Trophoblast cell (in vitro differentiated cells and primary cell): ENCODE results near the gene FAM24B.

Source experiments
- DNase-seq, 2 donors: peaks; one replicate each; pipeline ENCODE4 v3.0.0-alpha.2; 2016
- H2AFZ ChIP-seq: 2 replicates; pipeline ENCODE4 v1.6.1; 2013; ENCODE audit warnings: low read length, moderate library complexity, mild to moderate bottlenecking; ENCODE audit not compliant: insufficient read depth, poor library complexity
- H2AK5ac ChIP-seq: 2 replicates; pipeline ENCODE4 v1.6.1; 2013; ENCODE audit warnings: mild to moderate bottlenecking, low read length
- H2BK120ac ChIP-seq: 2 replicates; pipeline ENCODE4 v1.6.1; 2013; ENCODE audit warnings: low read length, mild to moderate bottlenecking, moderate library complexity; ENCODE audit not compliant: insufficient read depth, poor library complexity
- H2BK12ac ChIP-seq: 2 replicates; pipeline ENCODE4 v1.6.1; 2013; ENCODE audit warnings: mild to moderate bottlenecking, low read length, moderate library complexity
- H2BK5ac ChIP-seq: 2 replicates; pipeline ENCODE4 v1.6.1; 2013; ENCODE audit warnings: low read length, low read depth, moderate library complexity, mild to moderate bottlenecking; ENCODE audit not compliant: poor library complexity
- H3K14ac ChIP-seq: 2 replicates; pipeline ENCODE4 v1.6.1; 2013; ENCODE audit warnings: mild to moderate bottlenecking, low read length
- H3K18ac ChIP-seq: 2 replicates; pipeline ENCODE4 v1.6.1; 2013; ENCODE audit warnings: mild to moderate bottlenecking, low read length
- H3K23ac ChIP-seq: 2 replicates; pipeline ENCODE4 v1.6.1; 2013; ENCODE audit warnings: low read length
- H3K27ac ChIP-seq: 2 replicates; pipeline ENCODE4 v1.5.1; 2013; ENCODE audit warnings: low read depth, mild to moderate bottlenecking, inconsistent platforms, low read length, moderate library complexity
- H3K27me3 ChIP-seq: 2 replicates; pipeline ENCODE4 v1.6.1; 2013; ENCODE audit warnings: inconsistent platforms, mild to moderate bottlenecking, low read length, moderate library complexity; ENCODE audit not compliant: insufficient read depth
- H3K36me3 ChIP-seq, 2 experiments: 1 replicate in 1 of 2; 2 replicates in 1 of 2; pipeline ENCODE4 v1.6.1; 2013; ENCODE audit warnings: low read length in 2 of 2, mild to moderate bottlenecking in 2 of 2, moderate library complexity in 1 of 2; ENCODE audit not compliant: insufficient read depth in 2 of 2, control insufficient read depth in 1 of 2
- H3K4ac ChIP-seq: 2 replicates; pipeline ENCODE4 v1.6.1; 2013; ENCODE audit warnings: low read depth, mild to moderate bottlenecking, low read length, moderate library complexity
- H3K4me1 ChIP-seq, 2 experiments: 1 replicate in 1 of 2; 2 replicates in 1 of 2; pipeline ENCODE4 v1.6.1; 2013; ENCODE audit warnings: low read length in 2 of 2, mild to moderate bottlenecking in 2 of 2, moderate library complexity in 1 of 2; ENCODE audit not compliant: insufficient read depth in 2 of 2, control insufficient read depth in 1 of 2
- H3K4me2 ChIP-seq: 2 replicates; pipeline ENCODE4 v1.6.1; 2013; ENCODE audit warnings: inconsistent platforms, mild to moderate bottlenecking, low read length, moderate library complexity
- H3K4me3 ChIP-seq: 2 replicates; pipeline ENCODE4 v1.5.1; 2013; ENCODE audit warnings: mild to moderate bottlenecking, low read depth, low read length, inconsistent platforms
- H3K79me1 ChIP-seq: one replicate; pipeline ENCODE4 v1.6.1; 2013; ENCODE audit warnings: low read length
- H3K79me2 ChIP-seq: 2 replicates; pipeline ENCODE4 v1.6.1; 2013; ENCODE audit warnings: low read length, mild to moderate bottlenecking; ENCODE audit not compliant: control insufficient read depth, insufficient read depth, poor library complexity
- H3K9ac ChIP-seq: 2 replicates; pipeline ENCODE4 v1.6.1; 2013; ENCODE audit warnings: mild to moderate bottlenecking, low read length
- H3K9me3 ChIP-seq: 2 replicates; pipeline ENCODE4 v1.6.1; 2013; ENCODE audit warnings: low read depth, mild to moderate bottlenecking, control low read depth, inconsistent platforms, low read length; ENCODE audit not compliant: insufficient read depth
- H4K12ac ChIP-seq: 2 replicates; pipeline ENCODE4 v1.6.1; 2013; ENCODE audit warnings: low read depth, mild to moderate bottlenecking, low read length, moderate library complexity
- H4K8ac ChIP-seq: 2 replicates; pipeline ENCODE4 v1.6.1; 2013; ENCODE audit warnings: low read depth, mild to moderate bottlenecking, low read length, moderate library complexity
- H4K91ac ChIP-seq: one replicate; pipeline ENCODE4 v1.6.1; 2013; ENCODE audit warnings: low read depth, mild to moderate bottlenecking, low read length, moderate library complexity
- WGBS: extraction: QIAGEN DNeasy Blood & Tissue Kit; methylation state at CpG from one replicate; pipeline ENCODE4 v1.1.7; 2013; ENCODE audit warnings: missing lambda C conversion rate; ENCODE audit not compliant: insufficient read length, insufficient coverage; ENCODE audit errors: extremely low coverage; 5-methylcytosine and 5-hydroxymethylcytosine counted together

FAM24B gene

GRCh38 chr10:122830273-122830964 is 49.0 kb downstream of the FAM24B start:
- no peak overlapping the region for H4K8ac ChIP-seq
- H3K27ac ChIP-seq, result no peak overlapping the region
- no CpG with 5 or more reads among the region's 7 CpGs for WGBS

DNA sequence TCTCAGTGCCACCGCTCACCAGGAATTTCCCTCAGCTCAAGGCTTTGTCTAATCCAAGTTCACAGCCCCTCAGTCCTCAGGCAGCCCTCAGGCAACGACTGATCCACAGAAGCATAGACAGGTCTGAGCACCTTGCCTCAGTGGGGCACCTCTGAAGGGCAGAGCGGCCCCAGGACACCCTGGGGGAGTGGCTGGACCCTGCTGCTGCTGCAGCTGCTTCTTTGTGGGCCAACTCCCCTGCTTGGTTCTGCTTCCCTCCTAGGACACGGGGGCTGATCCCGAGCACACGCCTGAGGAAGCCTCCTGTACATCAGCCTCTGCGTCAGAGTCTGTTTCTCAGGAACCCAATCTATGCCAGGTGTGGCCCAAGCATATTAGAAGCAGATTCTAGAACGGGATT is 49.9 kb downstream of the FAM24B start:
- no peak overlapping the region for H3K27ac ChIP-seq

More at GRCh38 chr10:122830273-122830964, 49.0 kb downstream of the FAM24B start:
- H3K36me3 ChIP-seq, result no peaks in the 10 kb centered on the region
- H4K91ac ChIP-seq, result no peak overlapping the region
- no peak overlapping the region for H3K4ac ChIP-seq
- no peak overlapping the region for H3K4me2 ChIP-seq
- H3K4me3 ChIP-seq, result no peak overlapping the region
- H3K23ac ChIP-seq, result no peak overlapping the region
- no peaks in the 10 kb centered on the region for H3K27me3 ChIP-seq
- no peak overlapping the region for H3K18ac ChIP-seq
- no peak overlapping the region for H3K14ac ChIP-seq
- no peak overlapping the region for H2AFZ ChIP-seq
- no peaks in the 10 kb centered on the region for H3K79me2 ChIP-seq
- DNase-seq, result no peak
- H3K79me1 ChIP-seq, result no peaks in the 10 kb centered on the region
- H3K4me1 ChIP-seq, result no peaks in the 10 kb centered on the region
- H2BK120ac ChIP-seq, result no peak overlapping the region
- no peak overlapping the region for H2AK5ac ChIP-seq
- H4K12ac ChIP-seq, result no peak overlapping the region
- H2BK12ac ChIP-seq, result no peak overlapping the region
- no peaks in the 10 kb centered on the region for H3K9me3 ChIP-seq
- H3K9ac ChIP-seq, result no peak overlapping the region
- no peak overlapping the region for H2BK5ac ChIP-seq

GRCh38 chr10:122828716-122829255 is 50.6 kb downstream of the FAM24B start:
- H3K36me3 ChIP-seq, result no peaks in the 10 kb centered on the region
- H3K14ac ChIP-seq, result no peak overlapping the region
- H3K4me3 ChIP-seq, result no peak overlapping the region
- WGBS, result no CpG with 5 or more reads among the region's 4 CpGs
- no peak overlapping the region for H3K9ac ChIP-seq
- H3K27me3 ChIP-seq, result no peaks in the 10 kb centered on the region
- no peak overlapping the region for H3K4ac ChIP-seq
- H3K27ac ChIP-seq, result no peak overlapping the region
- H4K8ac ChIP-seq, result no peak overlapping the region
- H3K4me2 ChIP-seq, result no peak overlapping the region
- H3K9me3 ChIP-seq, result no peaks in the 10 kb centered on the region
- H2BK120ac ChIP-seq, result no peak overlapping the region
- H2AK5ac ChIP-seq, result no peak overlapping the region
- no peak overlapping the region for H3K23ac ChIP-seq
- H3K18ac ChIP-seq, result no peak overlapping the region
- no peaks in the 10 kb centered on the region for H3K79me2 ChIP-seq
- H2BK12ac ChIP-seq, result no peak overlapping the region
- H2BK5ac ChIP-seq, result no peak overlapping the region
- no peaks in the 10 kb centered on the region for H3K79me1 ChIP-seq
- no peak overlapping the region for H2AFZ ChIP-seq
- H4K91ac ChIP-seq, result no peak overlapping the region
- H4K12ac ChIP-seq, result no peak overlapping the region
- H3K4me1 ChIP-seq, result no peaks in the 10 kb centered on the region
- DNase-seq, result no peak

More for the DNA sequence above, 49.9 kb downstream of the FAM24B start:
- Histone ChIP-seq H2AFZ (no peak overlapping the region), H2BK12ac (no peak overlapping the region), H3K23ac (no peak overlapping the region), H3K9ac (no peak overlapping the region), H3K27me3 (no peaks in the 10 kb centered on the region), H3K79me2 (no peaks in the 10 kb centered on the region), H3K14ac (no peak overlapping the region), H3K36me3 (no peaks in the 10 kb centered on the region), H3K18ac (no peak overlapping the region), H4K91ac (no peak overlapping the region), H3K4me2 (no peak overlapping the region), H3K4ac (no peak overlapping the region), H4K12ac (no peak overlapping the region), H3K4me1 (no peaks in the 10 kb centered on the region), H2BK120ac (no peak overlapping the region), H3K9me3 (no peaks in the 10 kb centered on the region), H2BK5ac (no peak overlapping the region), H3K4me3 (no peak overlapping the region), H3K79me1 (no peaks in the 10 kb centered on the region), H2AK5ac (no peak overlapping the region), H4K8ac (no peak overlapping the region)
- no CpG with 5 or more reads among the region's 8 CpGs for WGBS
- no peak for DNase-seq

DNA sequence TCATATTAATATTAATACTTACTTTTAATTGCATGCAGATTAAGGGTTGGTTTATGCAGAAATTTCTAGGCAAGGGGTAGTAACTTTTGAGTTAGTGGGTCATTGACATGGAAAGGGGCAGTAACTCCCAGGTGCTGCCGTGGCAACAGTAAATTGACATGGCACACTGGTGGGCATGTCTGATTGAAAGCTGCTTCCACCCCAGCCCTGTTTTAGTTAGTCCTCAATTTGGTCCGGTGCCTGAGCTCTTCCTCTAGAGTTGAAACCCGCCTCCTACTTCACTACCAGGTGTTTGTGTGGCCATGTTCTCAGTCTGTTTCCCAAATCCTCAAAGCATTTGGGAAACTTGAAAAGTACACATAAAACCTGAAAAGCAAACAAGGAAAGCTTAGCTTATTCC is 52.1 kb downstream of the FAM24B start:
- Histone ChIP-seq H2BK120ac (no peak overlapping the region), H3K14ac (no peak overlapping the region), H3K9me3 (peaks cover 3% of the 10 kb centered on the region), H4K8ac (no peak overlapping the region), H3K23ac (no peak overlapping the region), H3K27me3 (no peaks in the 10 kb centered on the region), H2AFZ (no peak overlapping the region), H3K36me3 (no peaks in the 10 kb centered on the region), H2AK5ac (no peak overlapping the region), H3K79me1 (no peaks in the 10 kb centered on the region), H4K12ac (no peak overlapping the region), H3K4me3 (no peak overlapping the region), H2BK5ac (no peak overlapping the region), H3K4ac (no peak overlapping the region), H3K4me2 (no peak overlapping the region), H2BK12ac (no peak overlapping the region), H3K18ac (no peak overlapping the region), H3K27ac (no peak overlapping the region), H3K9ac (no peak overlapping the region), H4K91ac (no peak overlapping the region), H3K4me1 (no peaks in the 10 kb centered on the region), H3K79me2 (no peaks in the 10 kb centered on the region)
- DNase-seq, result no peak
- WGBS, result no CpG with 5 or more reads among the region's 3 CpGs
